ENCODE data around the gene DYNLT2. TPM values are rescaled to one million over a fixed set of nuclear protein-coding genes. Genes with fewer than 3 reads are reported as not detected.
A peak's percentile ranks its signal among the peaks of the same experiment; 100 is the strongest.

DYNLT2 gene
- total and polyA plus RNA-seq, 2 of the 13 experiments (the other 11 are each of a cell fraction or from before 2014, with no cell fraction given), result 2.1 to 4.3 TPM

- TF ChIP-seq, protein P1, sequence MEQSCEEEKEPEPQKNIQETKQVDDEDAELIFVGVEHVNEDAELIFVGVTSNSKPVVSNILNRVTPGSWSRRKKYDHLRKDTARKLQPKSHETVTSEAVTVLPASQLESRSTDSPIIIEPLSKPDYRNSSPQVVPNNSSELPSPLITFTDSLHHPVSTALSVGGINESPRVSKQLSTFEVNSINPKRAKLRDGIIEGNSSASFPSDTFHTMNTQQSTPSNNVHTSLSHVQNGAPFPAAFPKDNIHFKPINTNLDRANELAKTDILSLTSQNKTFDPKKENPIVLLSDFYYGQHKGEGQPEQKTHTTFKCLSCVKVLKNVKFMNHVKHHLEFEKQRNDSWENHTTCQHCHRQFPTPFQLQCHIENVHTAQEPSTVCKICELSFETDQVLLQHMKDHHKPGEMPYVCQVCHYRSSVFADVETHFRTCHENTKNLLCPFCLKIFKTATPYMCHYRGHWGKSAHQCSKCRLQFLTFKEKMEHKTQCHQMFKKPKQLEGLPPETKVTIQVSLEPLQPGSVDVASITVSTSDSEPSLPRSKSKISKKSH (CRISPR knock-in tag; IDR thresholded peaks at IDR 0.05; ENCODE audit: borderline replicate concordance), result peak; percentile 39; the same call in 1 of the 2 replicates
- TF ChIP-seq FIP1L1 (IDR thresholded peaks at IDR 0.05; ENCODE audit: borderline replicate concordance, insufficient read depth, low read depth, low read length) (0 out of 2 replicates have a peak, but pooled peaks have one; percentile 19), CREM (IDR thresholded peaks at IDR 0.05) (peak; percentile 58; the same call in 1 of the 2 replicates), CREM (CRISPR knock-in tag; IDR thresholded peaks at IDR 0.05) (no peak), CHCHD3 (CRISPR knock-in tag; IDR thresholded peaks at IDR 0.05) (peak; percentile 87; the same call in 1 of the 2 replicates), TOPORS (CRISPR knock-in tag; IDR thresholded peaks at IDR 0.05) (peak; percentile 91; the same call in 1 of the 2 replicates), NR2F1 (CRISPR knock-in tag; IDR thresholded peaks at IDR 0.05) (peak; percentile 81 to 89), CERS6 (CRISPR knock-in tag; IDR thresholded peaks at IDR 0.05) (no peak), FOXP1 (IDR thresholded peaks at IDR 0.05) (no peak), FOXP1 (CRISPR knock-in tag; IDR thresholded peaks at IDR 0.05) (no peak; the same call in 1 of the 2 replicates), ZSCAN31 (CRISPR knock-in tag; IDR thresholded peaks at IDR 0.05; ENCODE audit: low read depth) (no peak; the same call in 1 of the 2 replicates), ZNF878 (CRISPR knock-in tag; IDR thresholded peaks at IDR 0.05) (no peak), ATF7 (IDR thresholded peaks at IDR 0.05) (no peak), ATF7 (CRISPR knock-in tag; IDR thresholded peaks at IDR 0.05) (0 out of 2 replicates have a peak, but pooled peaks have one; percentile 26), ELF4 (CRISPR knock-in tag; IDR thresholded peaks at IDR 0.05; ENCODE audit: borderline replicate concordance) (no peak), SIX1 (CRISPR knock-in tag; IDR thresholded peaks at IDR 0.05; ENCODE audit: borderline replicate concordance) (peak; percentile 4; the same call in 1 of the 2 replicates), ZFX (CRISPR knock-in tag; IDR thresholded peaks at IDR 0.05; ENCODE audit: low read depth) (peak; percentile 85), SMAD3 (CRISPR knock-in tag; IDR thresholded peaks at IDR 0.05) (peak; percentile 86; the same call in 1 of the 2 replicates), REL (CRISPR knock-in tag; conservative IDR thresholded peaks at IDR 0.05) (no peak), ZFY (CRISPR knock-in tag; IDR thresholded peaks at IDR 0.05) (peak; percentile 63), MIER2 (CRISPR knock-in tag; IDR thresholded peaks at IDR 0.05) (peak; percentile 11; the same call in 1 of the 2 replicates), HDAC6 (IDR thresholded peaks at IDR 0.05; ENCODE audit: low read depth, low read length) (no peak), MTA1 (CRISPR knock-in tag; IDR thresholded peaks at IDR 0.05; ENCODE audit: borderline replicate concordance) (peak; percentile 89), ATF7-NPFF (CRISPR knock-in tag; IDR thresholded peaks at IDR 0.05; ENCODE audit: low read depth) (peak; percentile 75), JUN (CRISPR knock-in tag; IDR thresholded peaks at IDR 0.05) (0 out of 2 replicates have a peak, but pooled peaks have one; percentile 68), PRMT3 (CRISPR knock-in tag; IDR thresholded peaks at IDR 0.05; ENCODE audit: borderline replicate concordance, low read depth) (no peak)
- TF ChIP-seq, protein P2, sequence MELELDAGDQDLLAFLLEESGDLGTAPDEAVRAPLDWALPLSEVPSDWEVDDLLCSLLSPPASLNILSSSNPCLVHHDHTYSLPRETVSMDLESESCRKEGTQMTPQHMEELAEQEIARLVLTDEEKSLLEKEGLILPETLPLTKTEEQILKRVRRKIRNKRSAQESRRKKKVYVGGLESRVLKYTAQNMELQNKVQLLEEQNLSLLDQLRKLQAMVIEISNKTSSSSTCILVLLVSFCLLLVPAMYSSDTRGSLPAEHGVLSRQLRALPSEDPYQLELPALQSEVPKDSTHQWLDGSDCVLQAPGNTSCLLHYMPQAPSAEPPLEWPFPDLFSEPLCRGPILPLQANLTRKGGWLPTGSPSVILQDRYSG (CRISPR knock-in tag; IDR thresholded peaks at IDR 0.05), result no peak
Observed at GRCh38 chr6:169789944-169790927, 38.9 kb upstream of the DYNLT2 start (continued).

Measured in HepG2 (cell line).